Inflammatory macrophage (primary cell): ENCODE results near the gene HOMER3.
"Not testable (repeated sequence)": the region's sequence is repeated elsewhere in the genome, so short reads cannot be mapped to it uniquely, and the experiment has no call there.

ENCODE experiments used
- DNase-seq, 2 donors: peaks; one replicate each; pipeline ENCODE4 v3.0.0-alpha.2; 2020 to 2022

Gene HOMER3

GRCh38 chr19:18952364-18953003, 11.5 kb upstream of the HOMER3 start:
- not testable (repeated sequence) for DNase-seq

- no peak for DNase-seq
Measured at GRCh38 chr19:18951721-18952281, 10.8 kb upstream of the HOMER3 start.

DNA sequence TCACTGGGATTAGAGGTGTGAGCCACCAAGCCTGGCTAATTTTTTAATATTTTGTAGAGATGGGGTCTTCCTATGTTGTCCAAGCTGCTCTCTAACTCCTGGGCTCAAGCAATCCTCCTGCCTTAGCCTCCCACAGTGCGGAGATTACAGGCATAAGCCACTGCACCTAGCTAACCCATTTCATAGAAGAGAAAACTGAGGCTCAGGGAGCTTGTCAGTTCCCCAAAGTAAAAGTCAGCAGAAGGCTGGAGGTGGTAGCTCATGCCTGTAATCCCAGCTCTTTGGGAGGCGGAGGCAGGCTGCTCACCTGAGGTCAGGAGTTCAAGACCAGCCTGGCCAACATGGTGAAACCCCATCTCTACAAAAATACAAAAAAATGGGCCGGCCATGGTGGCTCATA, 8.8 kb upstream of the HOMER3 start:
- no peak for DNase-seq

DNA sequence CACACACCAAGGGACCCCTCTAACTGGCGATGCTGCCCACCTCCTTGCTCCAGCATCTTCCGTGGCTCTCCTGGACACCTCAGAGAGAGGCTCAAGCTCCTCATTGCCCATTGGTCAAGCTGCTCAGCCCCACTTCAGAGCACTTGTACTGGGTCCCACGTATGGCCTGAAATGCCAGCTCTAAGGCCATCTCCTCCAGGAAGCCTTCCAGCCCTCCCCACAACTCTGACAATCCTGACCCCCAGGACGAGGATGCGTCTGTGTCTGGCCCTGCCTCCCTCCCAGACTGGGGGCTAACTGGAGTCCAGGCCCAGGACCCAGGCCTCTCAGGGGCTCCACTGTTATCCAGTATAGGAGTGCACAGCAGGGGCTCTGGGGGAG, 7.9 kb upstream of the HOMER3 start:
- DNase-seq, result no peak

GRCh38 chr19:18948075-18948975, 7.3 kb upstream of the HOMER3 start:
- no peak for DNase-seq

DNA sequence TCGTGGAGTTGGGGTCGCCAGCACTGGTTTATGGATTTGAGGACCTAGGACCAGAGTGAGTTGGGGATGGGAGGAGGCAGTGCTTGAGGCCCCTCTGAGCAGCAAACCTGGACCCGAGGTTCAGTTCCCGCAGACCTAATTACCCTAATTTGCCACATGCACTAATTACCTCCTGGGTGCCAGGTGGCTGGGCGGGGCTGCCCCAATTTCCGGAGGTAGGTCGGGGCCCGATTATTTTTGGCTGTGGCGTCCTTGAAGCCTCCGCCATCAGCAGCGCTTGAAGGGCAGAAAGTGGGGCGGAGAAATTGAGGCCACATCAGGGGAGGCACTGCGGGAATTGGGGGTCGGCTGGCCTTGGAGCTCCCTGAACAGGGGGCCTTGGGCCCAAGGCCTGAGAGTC, 5.9 kb upstream of the HOMER3 start:
- DNase-seq, result no peak

GRCh38 chr19:18946335-18946734, 5.3 kb upstream of the HOMER3 start:
- DNase-seq, result no peak

DNA sequence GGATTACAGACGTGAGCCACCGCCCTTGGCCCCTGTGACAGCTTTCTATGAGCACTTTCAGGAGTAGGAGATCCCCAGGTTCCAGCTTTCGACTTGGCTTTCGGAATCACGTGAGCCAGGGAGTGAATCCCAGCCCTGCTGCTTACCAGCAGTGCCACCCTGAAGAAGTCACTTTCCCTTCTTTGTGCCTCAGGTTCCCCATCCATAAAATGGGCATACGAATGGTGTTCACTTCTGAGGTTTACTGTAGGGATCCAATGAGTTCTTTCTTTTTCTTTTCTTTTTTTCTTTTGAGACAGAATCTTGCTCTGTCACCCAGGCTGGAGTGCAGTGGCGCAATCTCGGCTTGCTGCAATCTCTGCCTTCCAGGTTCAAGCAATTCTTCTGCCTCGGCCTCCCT, 4.3 kb upstream of the HOMER3 start:
- DNase-seq, result no peak

GRCh38 chr19:18943465-18943864, 2.4 kb upstream of the HOMER3 start:
- DNase-seq, result no peak

DNA sequence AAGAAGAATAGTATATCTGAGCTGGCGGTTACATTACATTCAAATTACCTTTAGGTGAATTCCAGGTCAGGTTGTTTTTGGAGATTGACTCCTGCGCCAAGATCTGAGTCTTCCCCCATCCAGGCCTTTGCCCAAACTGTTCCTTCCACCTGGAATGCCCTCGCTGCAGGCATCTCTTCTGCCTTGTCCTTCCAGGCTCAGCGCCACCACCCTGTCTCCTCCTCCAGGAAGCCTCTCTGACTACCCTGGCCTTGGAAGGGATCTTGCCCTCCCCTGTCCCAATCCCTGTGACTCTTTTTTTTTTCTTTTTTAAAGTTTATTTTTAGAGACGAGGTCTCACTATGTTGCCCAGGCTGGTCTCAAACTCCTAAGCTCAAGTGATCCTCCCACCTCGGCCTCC, 1.7 kb upstream of the HOMER3 start:
- no peak for DNase-seq

DNA sequence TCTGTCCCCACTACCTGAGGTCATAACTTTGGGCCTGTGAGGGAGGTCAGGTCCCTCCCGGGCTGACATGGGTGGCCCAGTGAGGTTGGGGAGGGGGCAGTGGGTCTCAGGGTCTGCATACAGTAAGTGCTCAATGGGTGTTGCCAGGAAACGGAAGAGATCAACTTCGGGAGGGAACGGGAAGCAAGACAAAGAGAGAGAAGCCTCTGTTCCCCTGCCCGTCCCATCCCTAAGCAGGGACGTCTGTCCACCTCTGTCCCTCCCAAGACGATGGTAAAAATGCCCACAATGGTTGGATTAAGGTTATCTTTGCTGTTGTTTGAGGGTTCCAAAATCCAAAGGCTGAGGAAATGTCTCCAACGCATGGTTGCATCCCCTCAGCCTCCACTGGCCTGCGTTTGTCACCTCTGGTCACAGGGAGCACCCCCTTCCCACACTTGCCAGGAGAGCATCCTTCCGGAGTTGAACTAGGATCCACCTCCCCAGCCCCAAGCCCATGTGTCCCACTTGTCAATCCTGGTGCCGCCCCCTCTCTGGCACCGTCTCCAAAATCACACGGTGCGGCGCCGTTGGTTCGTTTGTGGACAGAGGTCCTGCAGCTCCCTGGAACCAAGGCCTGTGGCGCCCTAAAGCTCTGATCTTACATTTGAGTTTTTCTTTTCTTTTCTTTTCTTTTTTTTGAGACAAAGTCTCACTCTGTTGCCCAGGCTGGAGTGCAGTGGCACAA, 774 bp upstream of the HOMER3 start:
- DNase-seq, result no peak

- DNase-seq, result peak; percentile 21 to 46
Measured at GRCh38 chr19:18939922-18940768, 872 bp downstream of the HOMER3 start.

- DNase-seq, result no peak
Measured at GRCh38 chr19:18939163-18939562, 1.9 kb downstream of the HOMER3 start.

DNA sequence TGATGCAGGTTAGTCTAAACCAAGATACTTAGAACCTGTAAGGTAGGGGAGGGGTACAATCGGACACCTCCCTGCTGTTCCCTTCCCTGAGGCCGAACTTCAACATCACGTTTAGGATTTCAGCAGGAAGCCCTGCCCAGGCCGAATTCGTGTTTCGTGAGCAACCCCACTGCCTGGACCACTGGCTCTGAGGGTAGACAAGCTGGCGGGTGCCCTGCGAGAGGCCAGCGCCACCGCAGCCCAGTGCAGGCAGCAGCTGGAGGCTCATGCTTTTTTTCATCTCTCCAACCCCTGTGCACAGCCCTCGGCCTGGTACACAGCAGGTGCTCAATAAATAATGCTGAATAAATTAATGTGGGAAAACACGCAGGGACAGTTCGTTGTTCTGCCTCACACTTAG, 7.7 kb downstream of the HOMER3 start:
- DNase-seq, result no peak

DNA sequence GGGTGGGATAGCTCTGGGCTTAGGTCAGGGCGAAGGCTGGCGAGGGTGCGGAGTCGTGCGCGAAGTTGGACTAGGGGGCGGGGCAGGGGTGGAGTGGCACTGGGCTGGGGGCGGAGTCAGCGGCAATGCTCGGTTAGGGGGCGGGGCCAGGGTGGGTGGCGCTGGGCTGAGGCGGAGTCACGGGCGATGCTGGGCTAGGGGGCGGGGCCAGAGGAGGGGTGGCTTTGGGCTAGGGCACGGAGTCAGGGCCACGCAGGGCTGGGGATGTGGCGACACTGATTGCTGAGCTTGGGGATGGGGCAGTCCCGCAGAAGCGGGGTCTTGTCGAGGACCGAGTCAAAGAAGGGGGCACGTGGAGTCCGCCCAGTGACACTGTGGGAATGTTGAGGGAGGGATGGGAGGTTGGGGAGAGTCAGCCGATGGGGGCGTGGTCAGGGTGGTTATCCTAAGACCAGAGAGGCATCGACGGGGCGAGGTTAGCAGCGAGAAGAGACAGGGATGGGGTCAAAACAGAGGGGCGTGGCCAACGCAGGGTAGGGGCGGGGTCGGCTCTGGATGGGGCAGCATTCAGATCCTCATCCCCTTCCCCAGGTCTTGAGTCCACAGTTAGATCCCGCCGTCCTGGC, 8.7 kb downstream of the HOMER3 start:
- peak; percentile 73 to 79 for DNase-seq

- no peak for DNase-seq
Measured at GRCh38 chr19:18931316-18932162, 9.5 kb downstream of the HOMER3 start.

DNA sequence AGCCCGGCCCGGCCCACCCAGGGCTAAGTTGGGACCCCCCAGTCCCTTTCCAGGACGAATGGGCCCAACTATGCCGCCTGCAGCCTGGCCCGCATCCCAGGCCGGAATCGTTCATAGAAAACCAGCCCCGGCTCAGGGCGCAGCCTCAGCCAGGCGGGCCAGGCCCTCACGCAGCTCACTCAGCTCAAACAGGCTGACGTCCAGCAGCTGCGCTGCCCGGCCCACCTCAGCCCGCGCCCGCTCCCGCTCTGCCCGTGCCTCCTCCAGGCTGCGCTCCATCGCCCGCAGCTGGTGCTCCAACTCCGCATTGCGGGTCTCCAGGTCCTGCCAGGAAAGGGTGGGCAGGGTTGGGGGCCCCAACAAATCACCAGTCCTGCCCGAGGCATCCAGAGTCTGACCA, 11.7 kb downstream of the HOMER3 start:
- DNase-seq, result no peak

DNA sequence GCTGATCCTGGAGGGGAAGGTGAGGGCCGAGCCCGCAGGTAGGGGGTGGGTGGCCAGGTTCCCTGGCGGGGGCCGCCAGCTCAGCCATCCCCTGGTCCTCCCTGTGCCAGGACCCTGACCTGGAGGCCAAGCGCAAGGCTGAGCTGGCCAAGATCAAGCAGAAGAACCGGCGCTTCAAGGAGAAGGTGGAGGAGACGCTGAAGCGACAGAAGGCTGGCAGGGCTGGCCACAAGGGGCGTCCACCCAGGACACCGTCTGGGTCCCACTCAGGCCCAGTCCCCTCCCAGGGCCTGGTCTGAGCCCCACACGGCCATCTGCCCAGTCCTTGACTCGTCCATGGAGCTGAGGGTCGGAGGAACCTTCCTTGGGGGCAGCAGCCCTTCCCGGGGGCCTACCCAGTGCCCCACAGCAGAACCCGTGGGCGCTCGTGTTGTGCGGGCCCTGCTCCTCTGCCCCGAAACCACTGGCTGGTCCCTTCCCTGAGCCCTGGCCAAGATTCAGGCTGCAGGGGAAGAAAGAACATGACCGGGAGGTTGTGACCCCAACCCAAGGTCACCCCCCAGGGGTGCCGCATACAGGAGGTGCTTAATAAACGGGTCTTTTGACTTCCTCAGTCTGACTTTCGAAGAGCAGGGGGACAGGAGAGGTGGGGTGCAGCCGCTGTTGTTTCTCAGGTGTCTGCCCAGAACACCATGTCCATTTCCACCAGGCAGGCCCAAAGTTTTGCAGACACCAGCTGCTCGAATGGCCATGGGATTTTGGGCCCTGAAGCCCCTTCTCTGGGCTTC, 12.8 kb downstream of the HOMER3 start:
- DNase-seq, result no peak

DNA sequence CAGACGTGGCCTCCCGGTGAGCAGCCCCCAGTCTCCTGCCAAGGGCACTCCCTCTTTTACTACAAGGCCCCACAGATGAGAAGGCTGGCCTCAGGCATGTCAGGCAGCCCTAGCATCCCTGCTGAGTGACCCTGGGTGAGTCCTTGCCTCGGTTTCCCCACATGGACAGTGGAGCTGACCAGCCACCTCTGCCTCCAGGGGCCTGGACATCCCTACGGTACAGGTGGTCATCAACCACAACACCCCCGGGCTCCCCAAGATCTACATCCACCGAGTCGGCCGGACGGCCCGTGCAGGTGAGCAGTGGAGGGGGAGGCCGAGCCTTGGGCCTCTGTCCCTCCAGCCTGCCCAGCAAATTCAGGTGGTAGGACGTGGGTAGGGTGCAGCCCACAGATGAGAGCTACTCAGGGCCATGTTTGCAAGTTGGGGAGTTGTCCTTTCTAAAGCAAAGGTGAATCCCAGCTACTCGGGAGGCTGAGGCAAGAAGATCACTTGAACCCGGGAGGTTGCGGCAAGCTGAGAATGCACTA, 16.3 kb downstream of the HOMER3 start:
- DNase-seq, result no peak
